Posterior vena cava (tissue), 2 donors: Measurements from ENCODE around the gene NUAK2. TPM values are rescaled to one million over a fixed set of nuclear protein-coding genes. Genes with fewer than 3 reads are reported as not detected.

ENCODE experiments used
- DNase-seq: peaks from one replicate; pipeline ENCODE4 v3.0.0-alpha.2; 2020; ENCODE audit warnings: low spot score
- intact Hi-C, 2 donors: fragments of 100-400 bp; cut with DNase I; formaldehyde crosslinking; loops; one replicate each; pipeline versions ENCODE4 v1.14.1 to v1.14.2; 2022 to 2023
- total RNA-seq, 2 donors: library from RNA; stranded (reverse); fragmentation: NEBNext Ultra II Directional; extraction: Animal tissue kit (Norgen Biotek cat#: 25700); gene quantifications; one replicate each; pipeline ENCODE4 v1.2.1, GENCODE V29; 2021
- donor health status: DM: yes; HTN: yes; CAD: no.
- donor health status: DM: yes; HTN: yes; CAD: no.

The NUAK2 gene
- total RNA-seq, 2 donors from 2014 or later: 1.1 to 1.5 TPM

DNA sequence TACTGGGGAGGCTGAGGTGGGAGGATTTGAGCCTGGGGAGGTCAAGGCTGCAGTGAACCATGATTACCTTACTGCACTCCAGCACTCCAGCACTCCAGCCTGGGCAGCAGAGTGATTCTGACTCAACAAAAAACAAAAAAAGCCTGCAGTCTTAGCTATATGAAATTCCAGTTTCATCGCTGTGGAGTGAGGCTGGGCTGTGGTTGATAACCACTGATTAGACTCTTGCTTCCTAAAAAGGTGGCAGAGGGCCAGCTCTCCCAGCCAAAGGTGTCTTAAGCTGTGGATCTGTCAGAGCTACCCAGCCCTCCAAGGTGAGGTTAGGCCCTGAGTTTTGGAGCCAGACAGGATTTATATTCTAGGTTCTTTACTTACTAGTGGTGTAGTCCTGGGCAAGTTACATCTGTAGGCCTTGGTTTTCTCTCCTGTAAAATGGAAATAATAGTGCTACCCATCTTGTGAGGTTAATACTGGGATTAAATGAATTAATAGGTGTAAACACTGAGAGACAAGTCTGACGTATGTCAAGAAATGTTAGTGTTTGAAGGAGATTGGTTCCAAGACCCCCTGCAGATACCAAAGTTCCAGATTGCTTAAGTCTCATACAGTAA, 57.9 kb downstream of the NUAK2 start:
- no peak for DNase-seq
- intact Hi-C loops: no loop called here

DNA sequence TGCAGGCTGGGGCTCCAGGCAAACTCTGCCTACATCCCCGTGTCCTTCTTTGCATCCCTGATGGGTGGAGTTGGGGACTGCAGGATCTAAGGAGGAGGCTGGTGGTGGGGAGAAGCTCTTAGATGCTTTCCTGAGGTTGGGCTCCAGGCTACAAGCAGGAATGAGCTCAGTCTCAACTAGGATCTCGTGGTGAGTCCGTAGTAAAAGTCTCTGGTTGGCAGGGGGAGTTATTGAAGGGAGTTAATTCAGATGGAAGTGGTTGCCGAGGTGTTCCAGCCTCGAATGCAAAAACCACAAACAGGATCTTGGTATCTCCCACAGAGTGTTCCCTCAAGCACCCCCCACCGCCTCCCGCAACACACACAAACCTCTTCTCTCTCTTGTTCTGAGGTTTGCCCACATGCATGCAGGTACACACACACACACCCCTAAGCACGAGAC, 58.8 kb downstream of the NUAK2 start:
- no peak for DNase-seq
- intact Hi-C loops: no loop called here

DNA sequence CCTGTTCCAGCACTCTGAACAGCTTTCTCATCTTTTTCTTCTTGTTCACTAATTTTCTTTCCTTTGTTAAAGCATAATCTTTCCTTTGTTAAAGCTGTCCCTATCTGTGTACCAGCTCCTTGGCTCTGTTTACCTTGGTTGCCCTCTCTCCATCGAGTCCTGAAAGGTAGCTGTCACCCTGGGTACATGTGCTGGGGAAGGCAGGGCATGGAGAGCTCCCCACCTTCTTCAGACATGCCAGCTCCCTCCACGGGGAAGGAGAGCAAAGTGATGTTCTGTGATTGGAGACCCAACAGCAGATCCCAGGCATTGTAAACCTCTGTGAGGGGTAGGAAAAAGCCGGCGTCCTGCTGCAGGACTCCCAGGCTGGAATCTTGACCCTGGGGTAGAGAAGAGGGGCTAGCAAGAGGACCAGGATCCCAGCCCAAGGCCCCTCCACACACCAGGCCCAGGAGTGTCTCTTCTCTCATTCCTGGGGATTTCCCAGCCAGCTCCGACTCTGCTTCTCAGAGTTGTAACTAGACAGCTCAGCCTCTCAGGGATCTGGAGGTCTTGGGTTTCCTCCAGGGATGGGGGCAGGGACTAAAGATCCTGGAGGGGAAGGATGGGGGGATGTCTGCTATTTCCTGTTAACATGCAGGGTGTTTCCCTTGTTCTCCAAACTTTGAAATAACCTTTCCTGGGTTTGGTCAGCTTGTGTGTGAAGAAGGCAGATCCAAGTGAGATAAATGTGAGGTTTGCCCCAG, 59.4 kb downstream of the NUAK2 start:
- no peak for DNase-seq
- intact Hi-C loops: no loop called here

DNA sequence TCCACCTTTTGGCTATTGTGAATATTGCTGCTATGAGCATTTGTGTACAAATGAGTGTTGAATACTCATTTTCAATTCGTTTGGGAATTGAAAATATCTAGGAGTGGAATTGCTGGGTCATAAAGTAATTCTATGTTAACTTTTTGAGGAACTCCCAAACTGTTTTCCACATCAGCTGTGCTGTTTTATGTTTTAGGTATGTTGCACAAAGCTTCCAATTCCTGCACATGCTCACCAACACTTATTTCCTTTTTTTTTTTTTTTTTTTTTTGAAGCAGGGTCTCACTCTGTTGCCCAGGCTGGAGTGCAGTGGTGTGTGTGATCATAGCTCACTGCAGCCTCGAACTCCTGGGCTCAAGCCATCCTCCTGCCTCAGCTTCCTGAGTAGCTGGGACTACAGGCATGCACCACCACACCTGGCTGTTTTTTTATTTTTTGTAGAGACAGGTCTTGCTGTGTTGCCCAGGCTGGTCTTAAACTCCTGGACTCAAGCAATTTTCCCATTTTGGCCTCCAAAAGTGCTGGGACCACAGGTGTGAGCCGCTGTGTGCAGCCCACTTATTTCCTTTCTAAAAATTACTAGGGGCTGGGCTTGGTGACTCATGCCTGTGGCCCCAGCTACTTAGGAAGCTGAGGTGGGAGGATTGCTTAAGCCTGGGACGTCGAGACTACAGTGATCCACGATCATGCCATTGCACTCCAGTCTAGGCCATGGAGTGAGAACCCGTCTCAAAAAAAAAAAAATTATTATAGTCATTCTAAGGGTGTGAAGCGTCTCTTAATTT, 60.4 kb downstream of the NUAK2 start:
- no peak for DNase-seq
- intact Hi-C loops: no loop called here

DNA sequence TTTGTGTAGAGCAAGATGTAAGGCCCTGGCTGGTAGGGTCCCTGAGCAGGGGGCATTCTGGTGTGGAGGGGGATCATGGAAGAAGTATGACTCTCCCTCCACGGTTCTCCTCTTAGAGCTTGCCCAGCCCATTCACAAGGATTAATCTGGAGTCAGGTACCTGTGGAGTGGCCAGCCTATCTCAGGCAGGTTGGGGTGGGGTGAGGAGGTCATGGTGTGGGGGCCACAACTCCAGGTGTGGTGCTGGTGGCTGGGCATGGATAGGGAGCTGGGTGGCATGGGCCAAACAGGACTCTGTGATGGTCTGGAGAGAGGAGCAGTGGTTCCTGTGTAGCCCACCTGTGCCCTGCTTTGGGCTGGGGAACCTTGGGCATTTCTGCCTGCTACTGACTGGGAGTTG, 61.5 kb downstream of the NUAK2 start:
- no peak for DNase-seq
- intact Hi-C loops: loop anchor here (10.0 kb wide), 2 partner anchors 115 to 275 kb away; no protein-coding TSS in a partner anchor

DNA sequence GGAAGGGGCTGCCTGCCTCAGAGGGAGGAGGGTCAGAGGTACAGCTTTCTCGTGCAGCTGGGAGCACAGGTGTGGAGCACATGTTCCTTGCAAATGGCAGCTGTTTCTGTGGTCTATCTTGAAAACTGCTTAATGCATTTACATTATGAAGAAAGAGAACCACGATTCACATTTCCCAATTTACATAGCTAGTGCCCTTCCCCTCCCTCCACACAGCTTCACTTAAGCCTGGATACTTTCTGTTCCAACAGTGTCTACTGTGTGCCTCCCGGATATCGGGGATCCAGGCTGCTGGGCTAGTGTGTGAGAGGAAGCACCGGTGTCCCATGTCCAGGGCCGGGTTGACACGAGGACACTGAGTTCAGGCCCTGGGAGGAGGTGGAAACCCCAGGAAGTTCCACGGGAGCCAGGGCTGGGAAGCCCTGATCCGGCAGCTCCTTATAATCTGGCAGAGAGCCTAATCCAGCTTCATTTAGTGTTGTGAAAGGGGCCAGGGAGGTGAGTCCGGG, 62.2 kb downstream of the NUAK2 start:
- DNase-seq: no peak
- intact Hi-C loops: loop anchor here (10.0 kb wide), 2 partner anchors 115 to 275 kb away; no protein-coding TSS in a partner anchor

DNA sequence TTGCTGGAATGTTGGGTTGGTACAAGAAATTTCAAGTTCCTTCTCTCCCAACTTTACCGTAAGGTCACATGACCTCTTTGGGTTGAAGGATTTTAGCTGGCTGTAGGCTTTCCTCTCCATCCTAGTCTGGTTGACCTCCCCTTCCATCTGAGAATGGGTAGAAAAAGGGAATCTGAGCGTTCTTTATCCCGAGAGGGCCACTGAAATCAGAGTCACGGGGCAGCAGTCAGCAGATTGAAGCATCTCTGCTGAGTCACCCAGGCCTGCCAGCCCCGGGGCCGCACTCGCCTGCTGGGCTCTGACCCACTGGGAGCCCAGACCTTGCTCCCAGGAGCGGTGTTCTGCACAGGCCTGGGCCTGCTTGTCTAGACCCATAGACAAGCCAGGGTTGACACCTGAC, 62.8 kb downstream of the NUAK2 start:
- intact Hi-C loops: loop anchor here (10.0 kb wide), 2 partner anchors 114 to 274 kb away; no protein-coding TSS in a partner anchor
- no peak for DNase-seq

DNA sequence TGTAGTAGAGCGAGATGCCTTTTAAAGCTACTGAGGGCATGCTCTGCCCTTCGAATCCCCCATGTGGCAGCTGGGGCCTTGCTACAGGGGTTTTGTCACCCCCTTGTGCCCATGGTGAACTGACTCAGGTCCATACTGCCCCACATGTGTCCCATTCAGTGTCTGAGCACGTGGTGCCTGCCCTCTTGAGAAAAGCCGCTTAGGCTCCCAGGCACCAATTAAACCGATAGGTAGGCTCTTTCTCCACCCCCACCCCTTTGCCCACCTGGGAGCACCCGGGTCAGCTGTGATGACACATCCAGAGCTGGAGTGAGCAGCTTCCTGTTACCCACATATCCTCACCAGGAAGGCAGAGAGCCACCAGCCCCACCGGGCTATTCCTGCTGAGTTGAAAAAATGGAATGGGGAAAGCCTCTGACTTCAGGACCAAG, 63.3 kb downstream of the NUAK2 start:
- intact Hi-C loops: loop anchor here (10.0 kb wide), 2 partner anchors 113 to 273 kb away; no protein-coding TSS in a partner anchor
- no peak for DNase-seq

DNA sequence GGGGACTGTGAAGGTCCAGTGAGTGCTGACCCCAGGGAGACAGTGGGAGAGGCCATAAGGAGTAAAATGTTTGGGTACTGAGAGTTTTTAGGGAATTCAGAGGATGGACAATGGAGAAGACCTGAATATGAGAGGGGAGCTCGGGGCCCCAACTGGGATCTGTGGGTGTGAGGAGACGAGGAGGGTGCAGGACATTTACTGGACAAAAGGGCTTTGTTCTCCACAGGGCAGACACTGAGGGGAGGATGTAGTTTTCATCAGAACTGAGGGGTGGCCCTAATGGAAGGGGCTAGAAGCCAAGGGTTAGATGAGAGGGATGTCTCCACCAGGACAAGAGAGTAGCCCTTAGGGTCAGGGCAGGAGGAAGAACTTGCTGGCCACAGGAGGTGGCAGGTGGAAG, 63.8 kb downstream of the NUAK2 start:
- intact Hi-C loops: loop anchor here (10.0 kb wide), 2 partner anchors 113 to 273 kb away; no protein-coding TSS in a partner anchor
- DNase-seq: no peak

DNA sequence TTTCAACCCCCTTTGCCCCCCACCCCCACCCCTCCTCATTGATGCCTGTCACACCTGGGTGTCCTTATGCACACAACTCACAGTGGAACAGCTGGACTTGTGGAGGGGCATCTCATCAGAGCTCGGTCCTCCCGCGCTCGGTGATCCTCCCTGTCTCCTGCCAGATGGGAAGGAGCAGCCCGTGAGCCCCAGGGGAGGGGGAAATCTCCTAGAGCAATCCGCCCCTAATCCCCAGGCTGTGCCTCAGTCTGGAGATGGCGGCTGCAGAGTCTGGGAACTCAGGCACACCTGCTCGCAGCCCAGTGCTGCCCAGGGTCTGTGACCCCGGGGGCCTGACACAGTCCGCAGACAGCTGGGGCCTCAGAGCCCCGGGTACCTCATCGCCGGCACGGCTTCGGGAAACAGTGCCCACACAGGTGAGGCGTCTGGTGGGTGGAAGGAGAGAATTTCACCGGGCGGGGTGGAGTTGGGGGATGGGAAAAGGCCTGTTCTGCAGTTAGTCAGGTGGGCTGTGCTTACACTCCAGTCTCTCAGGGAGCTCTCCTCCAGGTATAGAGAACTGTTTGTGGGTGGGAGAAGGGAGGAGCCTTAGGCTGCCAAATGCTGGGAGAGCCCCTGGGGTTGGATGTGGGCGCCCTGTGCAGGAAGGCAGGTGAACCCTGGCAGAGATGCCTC, 64.5 kb downstream of the NUAK2 start:
- DNase-seq: no peak
- intact Hi-C loops: loop anchor here (10.0 kb wide), 2 partner anchors 112 to 272 kb away; no protein-coding TSS in a partner anchor

DNA sequence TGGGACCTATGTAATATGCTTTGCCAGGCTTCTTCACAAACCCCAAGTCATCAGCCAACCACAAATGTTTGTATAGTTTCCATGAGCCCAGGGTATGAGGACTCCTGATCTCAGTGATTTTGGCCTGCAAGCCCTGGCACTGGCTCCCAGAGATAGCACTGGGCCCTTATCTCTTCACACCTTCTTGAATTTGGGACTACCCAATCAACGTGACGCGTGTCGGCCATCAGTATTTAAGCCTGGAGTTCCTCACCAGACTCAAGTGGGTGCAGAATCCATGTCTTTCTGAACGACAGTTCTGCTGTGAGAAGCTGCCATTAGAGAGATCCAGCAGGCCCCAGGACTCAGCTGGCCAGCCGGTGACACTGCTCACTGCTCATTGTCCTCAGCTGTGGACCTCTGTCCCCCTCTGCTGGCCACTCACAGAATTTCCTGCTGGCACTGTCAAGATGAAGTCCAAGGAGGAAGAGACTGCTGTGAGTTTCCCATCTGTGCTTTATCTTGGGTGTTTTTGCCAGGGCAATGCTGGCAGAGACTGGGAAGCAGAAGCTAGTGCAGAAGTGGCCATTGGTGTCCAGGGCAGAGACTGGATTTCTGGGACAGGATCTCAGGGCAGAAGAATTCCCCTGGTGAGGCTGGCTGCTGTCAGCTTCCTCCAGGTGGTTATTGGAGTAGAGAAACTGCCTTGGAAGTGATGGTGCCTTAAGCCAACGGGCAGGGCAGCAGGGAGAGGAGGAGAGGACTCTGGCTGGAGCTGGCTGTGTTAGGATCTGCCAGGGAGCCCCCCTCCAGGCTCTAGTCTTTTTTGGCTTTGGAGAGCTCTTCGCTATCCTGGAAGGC, 65.4 kb downstream of the NUAK2 start:
- intact Hi-C loops: loop anchor here (10.0 kb wide), 2 partner anchors 111 to 271 kb away; no protein-coding TSS in a partner anchor
- peak; percentile 96 for DNase-seq

Other genes with a start within 250 kb of the NUAK2 start
- 1 to 10 TPM; 1.4 to 1.5 TPM for gene TMEM81, start 237.3 kb downstream of the NUAK2 start, total RNA-seq
- gene RBBP5, start 199.8 kb downstream of the NUAK2 start, total RNA-seq: 10 to 100 TPM in 1 of 2 donors, 1 to 10 TPM in 1; 8.3 to 10.2 TPM
- 10 to 100 TPM; 10.9 to 11.9 TPM for gene DSTYK, start 110.0 kb downstream of the NUAK2 start, total RNA-seq
- gene TMCC2, start 93.8 kb downstream of the NUAK2 start, total RNA-seq: 1 to 10 TPM; 4.1 to 4.6 TPM
- under 1 TPM in 1 of 2 donors, not detected in 1; 0.83 TPM for gene KLHDC8A, start 35.2 kb upstream of the NUAK2 start, total RNA-seq
- gene LEMD1, start 100.3 kb upstream of the NUAK2 start, total RNA-seq: not detected
- gene BLACAT1, start 134.3 kb upstream of the NUAK2 start, total RNA-seq: not detected
- 1 to 10 TPM; 5.8 to 5.9 TPM for gene CDK18, start 182.9 kb upstream of the NUAK2 start, total RNA-seq